Tibial nerve (tissue), 4 donors: ENCODE data around the gene IDH3A.

Experiments used
- CTCF ChIP-seq, 5 experiments: fragments of 200-600 bp in 3 of 5; fragments of 450-650 bp in 2 of 5; sonication (generic) in 3 of 5; IDR thresholded peaks; one replicate each; pipeline ENCODE4 v1.5.1; 2016 to 2019; ENCODE audit warnings: antibody characterized with exemption in 5 of 5, mild to moderate bottlenecking in 3 of 5, moderate library complexity in 2 of 5
- EP300 ChIP-seq, 2 donors: sonication (generic); formaldehyde crosslinking; IDR thresholded peaks; one replicate each; pipeline ENCODE4 v1.6.1; 2017; ENCODE audit warnings: antibody characterized with exemption in 2 of 2, mild to moderate bottlenecking in 1 of 2
- POLR2A ChIP-seq, 2 donors: fragments of 450-650 bp; IDR thresholded peaks; one replicate each; pipeline ENCODE4 v1.6.1; 2017; ENCODE audit warnings: antibody characterized with exemption in 2 of 2, mild to moderate bottlenecking in 2 of 2, moderate library complexity in 2 of 2

GRCh38 chr15:78194568-78194925 lies 45.4 kb downstream of the IDH3A start:
- no peak for TF ChIP-seq CTCF (IDR thresholded peaks at IDR 0.05)
- no peak for TF ChIP-seq EP300 (IDR thresholded peaks at IDR 0.05)
- no peak for TF ChIP-seq POLR2A (IDR thresholded peaks at IDR 0.05)
